ENCODE data around the gene PLCB4.
"Not testable (repeated sequence)": the region's sequence is repeated elsewhere in the genome, so short reads cannot be mapped to it uniquely, and the experiment has no call there.

The PLCB4 gene

GRCh38 chr20:9377007-9377406 lies 308.1 kb downstream of the PLCB4 start:
- H4K12ac ChIP-seq (ENCODE audit: low read depth, low read length): no peak overlapping the region
- no CpG with 5 or more reads among the region's 2 CpGs for WGBS (ENCODE audit: extremely low coverage, insufficient coverage, insufficient read length)

DNA sequence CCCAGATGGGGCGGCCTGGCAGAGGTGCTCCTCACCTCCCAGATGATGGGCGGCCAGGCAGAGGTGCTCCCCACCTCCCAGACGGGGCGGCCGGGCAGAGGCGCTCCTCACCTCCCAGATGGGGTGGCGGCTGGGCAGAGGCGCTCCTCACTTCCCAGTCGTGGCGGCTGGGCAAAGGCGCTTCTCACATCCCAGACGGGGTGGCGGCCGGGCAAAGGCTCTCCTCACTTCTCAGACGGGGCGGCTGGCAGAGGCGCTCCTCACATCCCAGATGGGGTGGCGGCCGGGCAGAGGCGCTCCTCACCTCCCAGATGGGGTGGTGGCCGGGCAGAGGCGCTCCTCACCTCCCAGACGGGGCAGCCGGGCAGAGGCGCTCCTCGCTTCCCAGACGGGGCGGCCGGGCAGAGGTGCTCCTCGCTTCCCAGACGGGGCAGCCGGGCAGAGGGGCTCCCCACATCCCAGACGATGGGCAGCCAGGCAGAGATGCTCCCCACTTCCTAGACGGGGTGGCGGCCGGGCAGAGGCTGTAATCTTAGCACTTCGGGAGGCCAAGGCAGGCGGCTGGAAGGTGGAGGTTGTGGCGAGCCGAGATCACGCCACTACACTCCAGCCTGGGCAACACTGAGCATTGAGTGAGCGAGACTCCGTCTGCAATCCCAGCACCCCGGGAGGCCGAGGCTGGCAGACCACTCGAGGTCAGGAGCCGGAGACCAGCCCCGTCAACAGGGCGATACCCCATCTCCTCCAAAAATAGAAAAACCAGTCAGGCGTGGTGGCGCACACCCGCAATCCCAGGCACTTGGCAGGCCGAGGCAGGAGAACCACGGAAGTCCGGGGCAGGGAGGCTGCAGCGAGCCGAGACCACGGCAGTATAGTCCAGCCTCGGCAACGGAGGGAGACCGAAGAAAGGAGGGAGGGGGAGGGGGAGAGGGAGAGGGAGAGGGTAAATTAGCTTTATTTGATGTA lies 316.7 kb downstream of the PLCB4 start:
- not testable (repeated sequence) for H4K12ac ChIP-seq (ENCODE audit: low read depth, low read length); H3K36me3 ChIP-seq (ENCODE audit: control insufficient read depth in 1 of 2, insufficient read depth in 2 of 2, low read length in 2 of 2); H3K23ac ChIP-seq (ENCODE audit: low read length); H2BK120ac ChIP-seq (ENCODE audit: insufficient read depth, low read length, poor library complexity); H3K4me1 ChIP-seq (ENCODE audit: control insufficient read depth in 1 of 2, insufficient read depth in 2 of 2, low read length in 2 of 2); H4K8ac ChIP-seq (ENCODE audit: low read depth, low read length); H3K27me3 ChIP-seq (ENCODE audit: insufficient read depth, low read length); H3K4ac ChIP-seq (ENCODE audit: low read depth, low read length); H3K27ac ChIP-seq (ENCODE audit: low read depth, low read length); H4K91ac ChIP-seq (ENCODE audit: low read depth, low read length); H3K9ac ChIP-seq (ENCODE audit: low read length); H3K4me2 ChIP-seq (ENCODE audit: low read length); H3K14ac ChIP-seq (ENCODE audit: low read length); H3K9me3 ChIP-seq (ENCODE audit: insufficient read depth, low read depth, low read length); H2AK5ac ChIP-seq (ENCODE audit: low read length); H2BK5ac ChIP-seq (ENCODE audit: low read depth, low read length, poor library complexity); H3K79me2 ChIP-seq (ENCODE audit: control insufficient read depth, insufficient read depth, low read length, poor library complexity); H2BK12ac ChIP-seq (ENCODE audit: low read length); H2AFZ ChIP-seq (ENCODE audit: insufficient read depth, low read length, poor library complexity); DNase-seq; H3K79me1 ChIP-seq (ENCODE audit: low read length); H3K4me3 ChIP-seq (ENCODE audit: low read depth, low read length); H3K18ac ChIP-seq (ENCODE audit: low read length)
- WGBS (ENCODE audit: extremely low coverage, insufficient coverage, insufficient read length): no CpG with 5 or more reads among the region's 61 CpGs

More at GRCh38 chr20:9377007-9377406, 308.1 kb downstream of the PLCB4 start:
- Histone ChIP-seq H3K23ac (ENCODE audit: low read length) (no peak overlapping the region), H3K79me2 (ENCODE audit: control insufficient read depth, insufficient read depth, low read length, poor library complexity) (no peaks in the 10 kb centered on the region), H2BK120ac (ENCODE audit: insufficient read depth, low read length, poor library complexity) (no peak overlapping the region), H3K9ac (ENCODE audit: low read length) (no peak overlapping the region), H3K27me3 (ENCODE audit: insufficient read depth, low read length) (no peaks in the 10 kb centered on the region), H2BK5ac (ENCODE audit: low read depth, low read length, poor library complexity) (no peak overlapping the region), H4K8ac (ENCODE audit: low read depth, low read length) (no peak overlapping the region), H4K91ac (ENCODE audit: low read depth, low read length) (no peak overlapping the region), H3K4me2 (ENCODE audit: low read length) (no peak overlapping the region), H3K79me1 (ENCODE audit: low read length) (no peaks in the 10 kb centered on the region), H3K9me3 (ENCODE audit: insufficient read depth, low read depth, low read length) (no peaks in the 10 kb centered on the region), H3K4me1 (ENCODE audit: control insufficient read depth in 1 of 2, insufficient read depth in 2 of 2, low read length in 2 of 2) (peaks cover 0 to 5% of the 10 kb centered on the region in 2 experiments), H2AK5ac (ENCODE audit: low read length) (no peak overlapping the region), H3K27ac (ENCODE audit: low read depth, low read length) (no peak overlapping the region), H3K4me3 (ENCODE audit: low read depth, low read length) (no peak overlapping the region), H3K4ac (ENCODE audit: low read depth, low read length) (no peak overlapping the region), H3K18ac (ENCODE audit: low read length) (no peak overlapping the region), H3K14ac (ENCODE audit: low read length) (no peak overlapping the region), H2BK12ac (ENCODE audit: low read length) (no peak overlapping the region), H3K36me3 (ENCODE audit: control insufficient read depth in 1 of 2, insufficient read depth in 2 of 2, low read length in 2 of 2) (no peaks in the 10 kb centered on the region), H2AFZ (ENCODE audit: insufficient read depth, low read length, poor library complexity) (no peak overlapping the region)
- no peak for DNase-seq

GRCh38 chr20:9388160-9388812 lies 319.4 kb downstream of the PLCB4 start:
- H3K14ac ChIP-seq (ENCODE audit: low read length): no peak overlapping the region
- H3K27ac ChIP-seq (ENCODE audit: low read depth, low read length): no peak overlapping the region
- no peak overlapping the region for H3K9ac ChIP-seq (ENCODE audit: low read length)
- H2AK5ac ChIP-seq (ENCODE audit: low read length): no peak overlapping the region
- no peak overlapping the region for H2BK5ac ChIP-seq (ENCODE audit: low read depth, low read length, poor library complexity)
- H3K4me2 ChIP-seq (ENCODE audit: low read length): no peak overlapping the region
- H3K79me2 ChIP-seq (ENCODE audit: control insufficient read depth, insufficient read depth, low read length, poor library complexity): no peaks in the 10 kb centered on the region
- no peak overlapping the region for H4K8ac ChIP-seq (ENCODE audit: low read depth, low read length)
- no peak overlapping the region for H2BK120ac ChIP-seq (ENCODE audit: insufficient read depth, low read length, poor library complexity)
- peaks cover 2% of the 10 kb centered on the region for H3K9me3 ChIP-seq (ENCODE audit: insufficient read depth, low read depth, low read length)
- WGBS (ENCODE audit: extremely low coverage, insufficient coverage, insufficient read length): no CpG with 5 or more reads among the region's 8 CpGs
- no peak for DNase-seq
- no peak overlapping the region for H3K18ac ChIP-seq (ENCODE audit: low read length)
- H4K91ac ChIP-seq (ENCODE audit: low read depth, low read length): no peak overlapping the region
- H3K27me3 ChIP-seq (ENCODE audit: insufficient read depth, low read length): no peaks in the 10 kb centered on the region
- H2BK12ac ChIP-seq (ENCODE audit: low read length): no peak overlapping the region
- no peak overlapping the region for H4K12ac ChIP-seq (ENCODE audit: low read depth, low read length)
- no peak overlapping the region for H2AFZ ChIP-seq (ENCODE audit: insufficient read depth, low read length, poor library complexity)
- no peaks in the 10 kb centered on the region for H3K36me3 ChIP-seq (ENCODE audit: control insufficient read depth in 1 of 2, insufficient read depth in 2 of 2, low read length in 2 of 2)
- H3K4ac ChIP-seq (ENCODE audit: low read depth, low read length): no peak overlapping the region
- H3K79me1 ChIP-seq (ENCODE audit: low read length): no peaks in the 10 kb centered on the region
- no peaks in the 10 kb centered on the region for H3K4me1 ChIP-seq (ENCODE audit: control insufficient read depth in 1 of 2, insufficient read depth in 2 of 2, low read length in 2 of 2)
- no peak overlapping the region for H3K4me3 ChIP-seq (ENCODE audit: low read depth, low read length)
- no peak overlapping the region for H3K23ac ChIP-seq (ENCODE audit: low read length)

DNA sequence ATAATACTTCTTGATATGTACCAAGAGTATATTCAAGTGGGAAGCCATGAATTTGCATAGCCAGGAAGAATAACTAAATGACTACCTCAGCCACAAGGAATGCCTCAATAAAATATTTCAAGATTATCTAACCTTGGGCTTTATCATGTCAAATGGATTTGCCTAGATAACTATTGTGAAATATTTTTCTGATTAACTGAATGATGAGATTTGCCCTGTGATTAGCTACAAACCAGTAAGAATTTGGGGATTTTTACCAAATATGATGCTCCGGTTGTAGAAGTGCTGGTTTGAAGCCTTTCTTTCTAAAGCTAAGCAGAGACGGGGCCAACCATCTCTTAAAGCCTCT lies 319.9 kb downstream of the PLCB4 start:
- WGBS (ENCODE audit: extremely low coverage, insufficient coverage, insufficient read length): no CpG with 5 or more reads among the region's 2 CpGs
- H4K12ac ChIP-seq (ENCODE audit: low read depth, low read length): no peak overlapping the region
- peaks cover 2% of the 10 kb centered on the region for H3K9me3 ChIP-seq (ENCODE audit: insufficient read depth, low read depth, low read length)

More for the DNA sequence above, 319.9 kb downstream of the PLCB4 start:
- Histone ChIP-seq H3K27me3 (ENCODE audit: insufficient read depth, low read length) (no peaks in the 10 kb centered on the region), H3K14ac (ENCODE audit: low read length) (no peak overlapping the region), H3K4me1 (ENCODE audit: control insufficient read depth in 1 of 2, insufficient read depth in 2 of 2, low read length in 2 of 2) (no peaks in the 10 kb centered on the region), H3K23ac (ENCODE audit: low read length) (no peak overlapping the region), H3K18ac (ENCODE audit: low read length) (no peak overlapping the region), H2AK5ac (ENCODE audit: low read length) (no peak overlapping the region), H2AFZ (ENCODE audit: insufficient read depth, low read length, poor library complexity) (no peak overlapping the region), H3K4ac (ENCODE audit: low read depth, low read length) (no peak overlapping the region), H2BK120ac (ENCODE audit: insufficient read depth, low read length, poor library complexity) (no peak overlapping the region), H2BK5ac (ENCODE audit: low read depth, low read length, poor library complexity) (no peak overlapping the region), H3K9ac (ENCODE audit: low read length) (no peak overlapping the region), H3K79me2 (ENCODE audit: control insufficient read depth, insufficient read depth, low read length, poor library complexity) (no peaks in the 10 kb centered on the region), H4K91ac (ENCODE audit: low read depth, low read length) (no peak overlapping the region), H3K36me3 (ENCODE audit: control insufficient read depth in 1 of 2, insufficient read depth in 2 of 2, low read length in 2 of 2) (no peaks in the 10 kb centered on the region), H4K8ac (ENCODE audit: low read depth, low read length) (no peak overlapping the region), H3K4me2 (ENCODE audit: low read length) (no peak overlapping the region), H3K27ac (ENCODE audit: low read depth, low read length) (no peak overlapping the region), H2BK12ac (ENCODE audit: low read length) (no peak overlapping the region), H3K4me3 (ENCODE audit: low read depth, low read length) (no peak overlapping the region), H3K79me1 (ENCODE audit: low read length) (no peaks in the 10 kb centered on the region)
- no peak for DNase-seq
